ENCODE measurements around the gene EYA2.
A peak's percentile ranks its signal among the peaks of the same experiment; 100 is the strongest.

The EYA2 gene

GRCh38 chr20:47212606-47213207 is 318.1 kb downstream of the EYA2 start:
- no peaks in the 10 kb centered on the region for H3K9me3 ChIP-seq (ENCODE audit: insufficient read depth, low read length)
- no peaks in the 10 kb centered on the region for H3K27me3 ChIP-seq (ENCODE audit: insufficient read depth, insufficient read length)
- DNase-seq (ENCODE audit: low read depth, low spot score): no peak
- TF ChIP-seq YY1 (IDR thresholded peaks at IDR 0.05; ENCODE audit: insufficient read depth, insufficient read length): no peak
- no peak for TF ChIP-seq SUZ12 (IDR thresholded peaks at IDR 0.05; ENCODE audit: extremely low read depth, insufficient read depth, insufficient read length)
- TF ChIP-seq ZNF274 (IDR thresholded peaks at IDR 0.05; ENCODE audit: low read depth, low read length): no peak
- no peaks in the 10 kb centered on the region for H3K4me1 ChIP-seq (ENCODE audit: insufficient read depth, insufficient read length)
- peaks cover 87% of the 10 kb centered on the region for H3K36me3 ChIP-seq (ENCODE audit: insufficient read depth, insufficient read length, low read length)
- H3K9ac ChIP-seq (ENCODE audit: insufficient read length, low read depth): no peak overlapping the region
- no peak overlapping the region for H3K4me3 ChIP-seq (ENCODE audit: insufficient read length, low read depth)

GRCh38 chr20:47213966-47214365 is 319.3 kb downstream of the EYA2 start:
- Histone ChIP-seq H3K4me1 (ENCODE audit: insufficient read depth, insufficient read length) (peaks cover 3% of the 10 kb centered on the region), H3K27me3 (ENCODE audit: insufficient read depth, insufficient read length) (no peaks in the 10 kb centered on the region), H3K9me3 (ENCODE audit: insufficient read depth, low read length) (no peaks in the 10 kb centered on the region), H3K4me3 (ENCODE audit: insufficient read length, low read depth) (no peak overlapping the region), H3K36me3 (ENCODE audit: insufficient read depth, insufficient read length, low read length) (peaks cover 90% of the 10 kb centered on the region), H3K9ac (ENCODE audit: insufficient read length, low read depth) (no peak overlapping the region)
- no peak for DNase-seq (ENCODE audit: low read depth, low spot score)
- TF ChIP-seq SUZ12 (IDR thresholded peaks at IDR 0.05; ENCODE audit: extremely low read depth, insufficient read depth, insufficient read length) (no peak), ZNF274 (IDR thresholded peaks at IDR 0.05; ENCODE audit: low read depth, low read length) (no peak), YY1 (IDR thresholded peaks at IDR 0.05; ENCODE audit: insufficient read depth, insufficient read length) (no peak)

- no peak for DNase-seq (ENCODE audit: low read depth, low spot score)
- Histone ChIP-seq H3K9ac (ENCODE audit: insufficient read length, low read depth) (no peak overlapping the region), H3K9me3 (ENCODE audit: insufficient read depth, low read length) (no peaks in the 10 kb centered on the region), H3K4me1 (ENCODE audit: insufficient read depth, insufficient read length) (peaks cover 3% of the 10 kb centered on the region), H3K27me3 (ENCODE audit: insufficient read depth, insufficient read length) (no peaks in the 10 kb centered on the region), H3K4me3 (ENCODE audit: insufficient read length, low read depth) (no peak overlapping the region), H3K36me3 (ENCODE audit: insufficient read depth, insufficient read length, low read length) (peaks cover 87% of the 10 kb centered on the region)
- no peak for TF ChIP-seq SUZ12 (IDR thresholded peaks at IDR 0.05; ENCODE audit: extremely low read depth, insufficient read depth, insufficient read length)
Measured at GRCh38 chr20:47215653-47216397, 321.2 kb downstream of the EYA2 start.

- Histone ChIP-seq H3K27me3 (ENCODE audit: insufficient read depth, insufficient read length) (no peaks in the 10 kb centered on the region), H3K36me3 (ENCODE audit: insufficient read depth, insufficient read length, low read length) (peaks cover 87% of the 10 kb centered on the region), H3K9ac (ENCODE audit: insufficient read length, low read depth) (no peak overlapping the region), H3K4me3 (ENCODE audit: insufficient read length, low read depth) (no peak overlapping the region), H3K9me3 (ENCODE audit: insufficient read depth, low read length) (no peaks in the 10 kb centered on the region), H3K4me1 (ENCODE audit: insufficient read depth, insufficient read length) (peaks cover 3% of the 10 kb centered on the region)
- TF ChIP-seq YY1 (IDR thresholded peaks at IDR 0.05; ENCODE audit: insufficient read depth, insufficient read length): no peak
- no peak for TF ChIP-seq ZNF274 (IDR thresholded peaks at IDR 0.05; ENCODE audit: low read depth, low read length)
- TF ChIP-seq SUZ12 (IDR thresholded peaks at IDR 0.05; ENCODE audit: extremely low read depth, insufficient read depth, insufficient read length): no peak
- DNase-seq (ENCODE audit: low read depth, low spot score): no peak
Measured at GRCh38 chr20:47216819-47217410, 322.3 kb downstream of the EYA2 start.

- no peaks in the 10 kb centered on the region for H3K27me3 ChIP-seq (ENCODE audit: insufficient read depth, insufficient read length)
- DNase-seq (ENCODE audit: low read depth, low spot score): no peak
Measured at GRCh38 chr20:47217482-47218446, 323.1 kb downstream of the EYA2 start.

GRCh38 chr20:47220161-47220582 is 325.5 kb downstream of the EYA2 start:
- Histone ChIP-seq H3K4me1 (ENCODE audit: insufficient read depth, insufficient read length) (peaks cover 3% of the 10 kb centered on the region), H3K27me3 (ENCODE audit: insufficient read depth, insufficient read length) (no peaks in the 10 kb centered on the region), H3K9ac (ENCODE audit: insufficient read length, low read depth) (no peak overlapping the region), H3K36me3 (ENCODE audit: insufficient read depth, insufficient read length, low read length) (peaks cover 85% of the 10 kb centered on the region), H3K9me3 (ENCODE audit: insufficient read depth, low read length) (no peaks in the 10 kb centered on the region), H3K4me3 (ENCODE audit: insufficient read length, low read depth) (no peak overlapping the region)
- peak; percentile 39 for DNase-seq (ENCODE audit: low read depth, low spot score)
- TF ChIP-seq SUZ12 (IDR thresholded peaks at IDR 0.05; ENCODE audit: extremely low read depth, insufficient read depth, insufficient read length) (no peak), ZNF274 (IDR thresholded peaks at IDR 0.05; ENCODE audit: low read depth, low read length) (no peak), YY1 (IDR thresholded peaks at IDR 0.05; ENCODE audit: insufficient read depth, insufficient read length) (peak; percentile 30)

More at GRCh38 chr20:47217482-47218446, 323.1 kb downstream of the EYA2 start:
- Histone ChIP-seq H3K36me3 (ENCODE audit: insufficient read depth, insufficient read length, low read length) (peaks cover 84% of the 10 kb centered on the region), H3K4me1 (ENCODE audit: insufficient read depth, insufficient read length) (peaks cover 3% of the 10 kb centered on the region), H3K9me3 (ENCODE audit: insufficient read depth, low read length) (no peaks in the 10 kb centered on the region), H3K4me3 (ENCODE audit: insufficient read length, low read depth) (no peak overlapping the region), H3K9ac (ENCODE audit: insufficient read length, low read depth) (no peak overlapping the region)
- no peak for TF ChIP-seq ZNF274 (IDR thresholded peaks at IDR 0.05; ENCODE audit: low read depth, low read length)
- TF ChIP-seq YY1 (IDR thresholded peaks at IDR 0.05; ENCODE audit: insufficient read depth, insufficient read length): no peak
- TF ChIP-seq SUZ12 (IDR thresholded peaks at IDR 0.05; ENCODE audit: extremely low read depth, insufficient read depth, insufficient read length): no peak
